HL-60 (cell line): ENCODE measurements around the gene TOR1AIP2.

Experiments
- DNase-seq, 2 experiments: peaks; one replicate each; pipeline ENCODE4 v3.0.0-alpha.2; 2010 to 2020; ENCODE audit warnings: low read depth in 1 of 2, low spot score in 1 of 2
- H3K27ac ChIP-seq: fragments of 250-450 bp; sonication (Bioruptor Pico); replicated peaks from 2 replicates; pipeline ENCODE4 v1.5.1; 2020; ENCODE audit warnings: mild to moderate bottlenecking, moderate library complexity
- H3K27me3 ChIP-seq: fragments of 250-450 bp; sonication (Bioruptor Pico); 2 replicates; pipeline ENCODE4 v1.5.1; 2021; ENCODE audit warnings: mild to moderate bottlenecking, moderate library complexity; ENCODE audit not compliant: insufficient read depth, poor library complexity, severe bottlenecking
- H3K4me3 ChIP-seq: replicated peaks from 2 replicates; pipeline ENCODE4 v1.5.1; 2011; ENCODE audit warnings: mild to moderate bottlenecking, control low read depth, low read length; ENCODE audit not compliant: insufficient read depth
- CTCF ChIP-seq: IDR thresholded peaks from one replicate; pipeline ENCODE4 v1.5.1; 2011; ENCODE audit warnings: low read length, control low read depth, inconsistent platforms; ENCODE audit not compliant: insufficient read depth
- GABPA ChIP-seq: IDR thresholded peaks from 2 replicates; pipeline ENCODE4 v1.6.1; 2012; ENCODE audit warnings: low read depth
- POLR2AphosphoS5 ChIP-seq: IDR thresholded peaks from 2 replicates; pipeline ENCODE4 v1.6.1; 2012; ENCODE audit warnings: low read depth
- SPI1 ChIP-seq: IDR thresholded peaks from 2 replicates; pipeline ENCODE4 v1.6.1; 2012; ENCODE audit warnings: low read depth, mild to moderate bottlenecking, borderline replicate concordance
- TF ChIP-seq, protein P1 (sequence below): IDR thresholded peaks from 2 replicates; pipeline ENCODE4 v1.6.1; 2012; ENCODE audit warnings: low read depth; ENCODE audit not compliant: insufficient replicate concordance

TOR1AIP2 gene

DNA sequence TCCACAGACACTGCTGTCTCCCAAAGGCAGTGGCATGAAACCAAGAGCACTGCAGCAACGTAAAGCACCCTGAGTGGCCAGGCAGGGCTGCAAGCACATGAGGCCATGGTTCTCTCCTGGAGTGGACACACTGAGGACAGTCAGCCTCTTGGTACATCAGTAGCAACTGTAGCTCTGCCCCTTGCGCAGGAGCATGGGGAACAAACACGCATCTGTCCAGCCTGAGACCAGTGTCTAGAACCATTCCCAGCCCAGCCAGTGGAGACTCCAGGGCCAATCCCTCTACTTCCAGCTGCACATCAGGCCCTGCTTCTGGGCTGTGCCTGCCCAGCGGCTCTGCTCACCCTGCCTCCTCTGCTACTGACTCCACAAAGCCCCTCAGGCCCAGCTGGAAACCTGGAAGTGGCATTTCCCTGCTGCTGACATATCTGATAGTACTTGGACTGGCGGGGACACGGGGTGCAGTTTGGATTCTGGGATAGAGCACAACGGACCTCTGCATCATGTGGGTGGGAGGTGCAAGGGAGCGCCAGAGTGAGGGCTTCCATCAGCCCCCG lies 49.0 kb downstream of the TOR1AIP2 start:
- H3K27me3 ChIP-seq, result no peaks in the 10 kb centered on the region
- TF ChIP-seq, protein P1, sequence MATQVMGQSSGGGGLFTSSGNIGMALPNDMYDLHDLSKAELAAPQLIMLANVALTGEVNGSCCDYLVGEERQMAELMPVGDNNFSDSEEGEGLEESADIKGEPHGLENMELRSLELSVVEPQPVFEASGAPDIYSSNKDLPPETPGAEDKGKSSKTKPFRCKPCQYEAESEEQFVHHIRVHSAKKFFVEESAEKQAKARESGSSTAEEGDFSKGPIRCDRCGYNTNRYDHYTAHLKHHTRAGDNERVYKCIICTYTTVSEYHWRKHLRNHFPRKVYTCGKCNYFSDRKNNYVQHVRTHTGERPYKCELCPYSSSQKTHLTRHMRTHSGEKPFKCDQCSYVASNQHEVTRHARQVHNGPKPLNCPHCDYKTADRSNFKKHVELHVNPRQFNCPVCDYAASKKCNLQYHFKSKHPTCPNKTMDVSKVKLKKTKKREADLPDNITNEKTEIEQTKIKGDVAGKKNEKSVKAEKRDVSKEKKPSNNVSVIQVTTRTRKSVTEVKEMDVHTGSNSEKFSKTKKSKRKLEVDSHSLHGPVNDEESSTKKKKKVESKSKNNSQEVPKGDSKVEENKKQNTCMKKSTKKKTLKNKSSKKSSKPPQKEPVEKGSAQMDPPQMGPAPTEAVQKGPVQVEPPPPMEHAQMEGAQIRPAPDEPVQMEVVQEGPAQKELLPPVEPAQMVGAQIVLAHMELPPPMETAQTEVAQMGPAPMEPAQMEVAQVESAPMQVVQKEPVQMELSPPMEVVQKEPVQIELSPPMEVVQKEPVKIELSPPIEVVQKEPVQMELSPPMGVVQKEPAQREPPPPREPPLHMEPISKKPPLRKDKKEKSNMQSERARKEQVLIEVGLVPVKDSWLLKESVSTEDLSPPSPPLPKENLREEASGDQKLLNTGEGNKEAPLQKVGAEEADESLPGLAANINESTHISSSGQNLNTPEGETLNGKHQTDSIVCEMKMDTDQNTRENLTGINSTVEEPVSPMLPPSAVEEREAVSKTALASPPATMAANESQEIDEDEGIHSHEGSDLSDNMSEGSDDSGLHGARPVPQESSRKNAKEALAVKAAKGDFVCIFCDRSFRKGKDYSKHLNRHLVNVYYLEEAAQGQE, result no peak
- TF ChIP-seq GABPA, result no peak

DNA sequence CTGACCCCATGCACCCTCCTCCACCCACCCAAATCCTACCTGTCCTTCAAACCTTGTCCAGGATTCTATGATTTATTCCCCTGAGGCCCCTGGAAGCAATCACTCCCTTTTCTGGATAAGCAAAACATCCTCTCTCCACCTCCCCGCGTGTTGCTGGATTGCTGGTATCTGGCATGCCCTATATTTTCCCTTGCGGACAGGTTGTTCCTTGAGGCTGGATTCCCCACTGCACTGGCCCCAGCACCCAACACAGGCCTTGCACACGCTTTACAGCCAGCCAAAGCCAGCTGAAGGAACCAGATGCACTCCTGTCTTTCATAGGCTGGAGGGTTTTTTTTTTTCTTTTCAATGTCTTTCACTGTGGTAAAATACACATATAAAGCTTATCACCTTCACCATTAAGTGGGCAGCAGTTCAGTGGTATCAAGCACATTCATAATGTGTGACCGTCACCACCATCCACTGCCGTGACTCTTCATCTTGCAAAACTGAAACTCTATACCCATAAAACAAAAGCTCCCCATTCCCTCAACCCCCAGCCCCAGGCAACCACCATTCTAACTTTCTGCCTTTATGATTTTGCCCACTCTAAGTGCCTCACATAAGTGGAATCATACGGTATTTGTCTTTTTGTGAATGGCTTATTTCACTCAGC lies 50.9 kb downstream of the TOR1AIP2 start:
- H3K27me3 ChIP-seq, result no peaks in the 10 kb centered on the region
- no peak overlapping the region for H3K27ac ChIP-seq

More for the DNA sequence above, 49.0 kb downstream of the TOR1AIP2 start:
- Histone ChIP-seq H3K27ac (no peak overlapping the region), H3K4me3 (no peak overlapping the region)
- DNase-seq, result no peak

GRCh38 chr1:179825798-179826460 lies 51.7 kb downstream of the TOR1AIP2 start:
- TF ChIP-seq SPI1, result no peak
- TF ChIP-seq, protein P1, result no peak
- no peak for TF ChIP-seq GABPA
- no peak for TF ChIP-seq CTCF
- no peak for TF ChIP-seq POLR2AphosphoS5
- H3K27ac ChIP-seq, result no peak overlapping the region

More for the DNA sequence above, 50.9 kb downstream of the TOR1AIP2 start:
- no peak overlapping the region for H3K4me3 ChIP-seq
- no peak for DNase-seq
- no peak for TF ChIP-seq SPI1
- TF ChIP-seq, protein P1, result no peak

DNA sequence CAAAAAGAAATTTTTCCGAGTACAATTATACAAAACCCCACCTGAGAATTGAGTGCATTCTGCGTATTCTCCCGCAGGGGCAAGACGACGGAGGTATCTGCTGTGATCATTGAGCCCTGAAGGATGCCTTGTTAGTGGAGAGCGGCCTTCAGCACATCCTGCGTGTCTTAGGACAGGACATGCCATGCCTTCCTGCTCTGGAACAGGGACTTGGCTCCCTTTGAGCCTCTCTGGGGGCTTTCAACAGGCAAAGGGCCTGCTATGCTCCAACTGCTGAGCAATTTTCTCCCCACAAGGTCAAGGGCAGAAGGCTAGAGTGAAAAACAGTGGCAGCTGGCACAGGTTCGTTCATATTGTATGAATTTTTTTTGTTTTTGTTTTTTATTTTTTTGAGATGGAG lies 52.4 kb downstream of the TOR1AIP2 start:
- TF ChIP-seq, protein P1, result no peak
- no peak for TF ChIP-seq POLR2AphosphoS5
- TF ChIP-seq CTCF, result no peak
- TF ChIP-seq SPI1, result no peak
- no peak for TF ChIP-seq GABPA
- DNase-seq, result no peak
- Histone ChIP-seq H3K27me3 (no peaks in the 10 kb centered on the region), H3K27ac (no peak overlapping the region), H3K4me3 (no peak overlapping the region)

More at GRCh38 chr1:179825798-179826460, 51.7 kb downstream of the TOR1AIP2 start:
- no peak for DNase-seq
- no peaks in the 10 kb centered on the region for H3K27me3 ChIP-seq
- no peak overlapping the region for H3K4me3 ChIP-seq
